NB4 (cell line): Measurements from ENCODE around the gene MMEL1.
"Not testable (repeated sequence)": the region's sequence is repeated elsewhere in the genome, so short reads cannot be mapped to it uniquely, and the experiment has no call there.

ENCODE experiments used
- MYC ChIP-seq: IDR thresholded peaks from 2 replicates; pipeline ENCODE4 v1.6.1; 2011; ENCODE audit warnings: low read depth, low read length
- POLR2A ChIP-seq: IDR thresholded peaks from 2 replicates; pipeline ENCODE4 v1.6.1; 2011; ENCODE audit warnings: mild to moderate bottlenecking; ENCODE audit not compliant: insufficient read length; ENCODE audit errors: extremely low read depth
- TF ChIP-seq, protein P1 (sequence below): IDR thresholded peaks from one replicate; pipeline ENCODE4 v1.5.1; 2012; ENCODE audit warnings: low read depth, low read length
- TF ChIP-seq, protein P2 (sequence below): IDR thresholded peaks from 2 replicates; pipeline ENCODE4 v1.6.1; 2011; ENCODE audit warnings: low read depth, low read length

DNA sequence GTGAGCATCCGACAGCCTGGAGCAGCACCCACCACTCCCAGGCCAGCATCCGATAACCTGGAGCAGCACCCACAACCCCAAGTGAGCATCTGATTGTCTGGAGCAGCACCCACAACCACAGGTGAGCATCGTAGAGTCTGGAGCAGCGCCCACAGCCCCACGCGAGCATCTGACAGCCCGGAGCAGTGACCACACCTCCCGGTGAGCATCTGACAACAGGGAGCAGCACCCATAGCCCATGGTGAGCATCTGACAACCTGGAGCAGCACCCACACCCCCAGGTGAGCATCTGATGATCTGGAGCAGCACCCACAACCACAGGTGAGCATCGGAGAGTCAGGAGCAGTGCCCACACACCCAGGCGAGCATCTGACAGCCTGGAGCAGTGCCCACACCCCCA lies 25.1 kb upstream of the MMEL1 start:
- TF ChIP-seq, protein P1, sequence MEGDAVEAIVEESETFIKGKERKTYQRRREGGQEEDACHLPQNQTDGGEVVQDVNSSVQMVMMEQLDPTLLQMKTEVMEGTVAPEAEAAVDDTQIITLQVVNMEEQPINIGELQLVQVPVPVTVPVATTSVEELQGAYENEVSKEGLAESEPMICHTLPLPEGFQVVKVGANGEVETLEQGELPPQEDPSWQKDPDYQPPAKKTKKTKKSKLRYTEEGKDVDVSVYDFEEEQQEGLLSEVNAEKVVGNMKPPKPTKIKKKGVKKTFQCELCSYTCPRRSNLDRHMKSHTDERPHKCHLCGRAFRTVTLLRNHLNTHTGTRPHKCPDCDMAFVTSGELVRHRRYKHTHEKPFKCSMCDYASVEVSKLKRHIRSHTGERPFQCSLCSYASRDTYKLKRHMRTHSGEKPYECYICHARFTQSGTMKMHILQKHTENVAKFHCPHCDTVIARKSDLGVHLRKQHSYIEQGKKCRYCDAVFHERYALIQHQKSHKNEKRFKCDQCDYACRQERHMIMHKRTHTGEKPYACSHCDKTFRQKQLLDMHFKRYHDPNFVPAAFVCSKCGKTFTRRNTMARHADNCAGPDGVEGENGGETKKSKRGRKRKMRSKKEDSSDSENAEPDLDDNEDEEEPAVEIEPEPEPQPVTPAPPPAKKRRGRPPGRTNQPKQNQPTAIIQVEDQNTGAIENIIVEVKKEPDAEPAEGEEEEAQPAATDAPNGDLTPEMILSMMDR = not testable (repeated sequence)
- TF ChIP-seq POLR2A, MYC: not testable (repeated sequence)
- TF ChIP-seq, protein P2, sequence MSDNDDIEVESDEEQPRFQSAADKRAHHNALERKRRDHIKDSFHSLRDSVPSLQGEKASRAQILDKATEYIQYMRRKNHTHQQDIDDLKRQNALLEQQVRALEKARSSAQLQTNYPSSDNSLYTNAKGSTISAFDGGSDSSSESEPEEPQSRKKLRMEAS = not testable (repeated sequence)
